Heart right ventricle (tissue), 16 donors: ENCODE measurements around the gene HHIPL2. TPM values are rescaled to one million over a fixed set of nuclear protein-coding genes. Genes with fewer than 3 reads are reported as not detected.

Experiments used
- ATAC-seq, 8 donors: fragments of 200-7000 bp; cut with Tn5 transposase; one replicate each; pipeline ENCODE4 v1.9.1; 2020; ENCODE audit warnings: mild to moderate bottlenecking in 8 of 8, moderate library complexity in 8 of 8, moderate number of reproducible peaks in 1 of 8
- DNase-seq, 2 donors: peaks; one replicate each; pipeline ENCODE4 v3.0.0-alpha.2; 2020
- H3K27ac ChIP-seq, 10 donors: fragments of 200-600 bp; sonication (generic) in 2 of 10; one replicate each; pipeline versions ENCODE4 v1.5.0 to v1.8.0; 2020 to 2022; ENCODE audit warnings: mild to moderate bottlenecking in 3 of 10
- H3K27me3 ChIP-seq, 7 donors: fragments of 200-600 bp; one replicate each; pipeline ENCODE4 v1.8.0; 2021 to 2022; ENCODE audit warnings: mild to moderate bottlenecking in 2 of 7
- H3K36me3 ChIP-seq, 9 donors: fragments of 200-600 bp; sonication (generic) in 1 of 9; one replicate each; pipeline versions ENCODE4 v1.5.0 to v1.8.0; 2020 to 2022; ENCODE audit warnings: mild to moderate bottlenecking in 2 of 9
- H3K4me1 ChIP-seq, 9 donors: fragments of 200-600 bp; sonication (generic) in 1 of 9; one replicate each; pipeline versions ENCODE4 v1.5.0 to v1.8.0; 2020 to 2022; ENCODE audit warnings: mild to moderate bottlenecking in 4 of 9
- H3K4me3 ChIP-seq, 10 donors: fragments of 200-600 bp; sonication (generic) in 2 of 10; one replicate each; pipeline versions ENCODE4 v1.5.0 to v1.8.0; 2020 to 2022; ENCODE audit warnings: mild to moderate bottlenecking in 7 of 10, moderate library complexity in 2 of 10
- H3K9me3 ChIP-seq, 11 donors: fragments of 200-600 bp in 10 of 11; sonication (generic) in 2 of 11; one replicate each; pipeline versions ENCODE4 v1.5.0 to v1.8.0; 2013 to 2022; ENCODE audit warnings: mild to moderate bottlenecking in 2 of 11, control low read depth in 1 of 11, moderate library complexity in 1 of 11
- CTCF ChIP-seq, 9 donors: fragments of 200-600 bp; sonication (generic) in 2 of 9; IDR thresholded peaks; one replicate each; pipeline versions ENCODE4 v1.5.0 to v1.8.0; 2021 to 2022; ENCODE audit warnings: antibody characterized with exemption in 9 of 9, mild to moderate bottlenecking in 5 of 9, moderate library complexity in 1 of 9
- WGBS, 2 donors: extraction: QIAGEN DNeasy Blood & Tissue Kit; methylation state at CpG; one replicate each; pipeline ENCODE4 v1.1.7; 2013; ENCODE audit warnings: inconsistent platforms in 1 of 2; 5-methylcytosine and 5-hydroxymethylcytosine counted together
- intact Hi-C, 10 donors: fragments of 100-400 bp; cut with DNase I; formaldehyde crosslinking; loops; one replicate each; pipeline versions ENCODE4 v1.11.1 to v1.14.2; 2022
- polyA plus RNA-seq, 2 donors: library from polyadenylated mRNA; stranded (reverse); fragments of 200-250 nt; gene quantifications; one replicate each; pipeline ENCODE4 v1.2.3, GENCODE V29; 2013
- total RNA-seq, 10 donors: library from RNA; stranded (reverse); fragmentation: NEBNext Ultra II Directional in 3 of 10; extraction: Animal tissue kit (Norgen Biotek cat#: 25700) in 3 of 10; gene quantifications; one replicate each; pipeline versions ENCODE4 v1.2.1 to v1.2.4, GENCODE V29; 2021 to 2023
- donor health status: Arrhythmogenic right ventricular cardiomyopathy.
- donor health status: ischemic (EF 13 %, LVEDD 7.1; RV severe dilation, severe dysfunction).
- donor health status: healthy with polysubstance abuse.
- donor health status: DM: no; HTN: yes; CAD: no.
- donor health status: DM: no; HTN: no; CAD: no.
- donor health status: ischemic (EF 25% LVEDD 6.9; RV normal size, moderate dysfunction).
- donor health status: ischemic (EF 25% LVEDD 5.7; RV mildly dilated, moderate dysfunction).
- donor health status: healthy.
- donor health status: DM: yes; HTN: yes; CAD: no.
- donor health status: Ischemic cardiomyopathy.
- donor health status: ischemic (EF 35%, LVEDD 5.7; RV mildly dilated, moderate dysfunction).
- donor health status: nonischemic (EF 11% LVEDD 7.7; RV severe dilation, severe dysfunction).
- donor health status: DM: yes; HTN: yes; CAD: no.
- donor health status: PGD.
- donor health status: ischemic (EF 29% LVEDD 5.4; RV normal size, mild dysfunction).
- donor health status: nonischemic (EF 23%, LVEDD 6.1; RV moderate dilation, normal function).

Gene HHIPL2
- total and polyA plus RNA-seq, 12 donors = 0.03 to 0.13 TPM; not detected in 10

- Histone ChIP-seq H3K27me3 (peaks cover 0 to 19% (median 0%) of the 10 kb centered on the region in 7 donors), H3K4me1 (no peaks in the 10 kb centered on the region), H3K4me3 (no peak overlapping the region), H3K36me3 (no peaks in the 10 kb centered on the region), H3K27ac (no peak overlapping the region), H3K9me3 (no peaks in the 10 kb centered on the region)
- intact Hi-C loops = no loop called here
- DNase-seq (no peak), ATAC-seq (no peak)
- TF ChIP-seq CTCF (IDR thresholded peaks at IDR 0.05) = no peak
- WGBS, 2 donors = 70 to 77% methylated on average over 6 of the region's 6 CpGs
Observed at GRCh38 chr1:222530852-222531251, 17.1 kb downstream of the HHIPL2 start.

- no peaks in the 10 kb centered on the region for H3K36me3 ChIP-seq
- H3K27ac ChIP-seq = no peak overlapping the region
- H3K4me1 ChIP-seq = no peaks in the 10 kb centered on the region
- H3K4me3 ChIP-seq = no peak overlapping the region
- no peak for TF ChIP-seq CTCF (IDR thresholded peaks at IDR 0.05)
- no peak for DNase-seq
- no peaks in the 10 kb centered on the region for H3K9me3 ChIP-seq
- ATAC-seq = no peak
- intact Hi-C loops = no loop called here
- 55 to 65% methylated on average over 3 of the region's 3 CpGs for WGBS, 2 donors
- peaks cover 0 to 27% (median 0%) of the 10 kb centered on the region in 7 donors for H3K27me3 ChIP-seq
Observed at GRCh38 chr1:222529916-222530315, 18.0 kb downstream of the HHIPL2 start.

GRCh38 chr1:222529181-222529580, 18.7 kb downstream of the HHIPL2 start:
- no peaks in the 10 kb centered on the region for H3K4me1 ChIP-seq
- H3K9me3 ChIP-seq = no peaks in the 10 kb centered on the region
- H3K27ac ChIP-seq = no peak overlapping the region
- no peaks in the 10 kb centered on the region for H3K36me3 ChIP-seq
- 90% methylated on average over 3 of the region's 3 CpGs for WGBS, 2 donors
- ATAC-seq = no peak
- no peak for DNase-seq
- no peak for TF ChIP-seq CTCF (IDR thresholded peaks at IDR 0.05)
- no peak overlapping the region for H3K4me3 ChIP-seq
- H3K27me3 ChIP-seq = peaks cover 0 to 27% (median 0%) of the 10 kb centered on the region in 7 donors
- intact Hi-C loops = no loop called here

GRCh38 chr1:222525951-222526350, 22.0 kb downstream of the HHIPL2 start:
- Histone ChIP-seq H3K27me3 (peaks cover 0 to 24% (median 0%) of the 10 kb centered on the region in 7 donors), H3K27ac (no peak overlapping the region), H3K4me3 (no peak overlapping the region), H3K36me3 (no peaks in the 10 kb centered on the region), H3K9me3 (peaks cover 0 to 4% (median 0%) of the 10 kb centered on the region in 11 donors), H3K4me1 (no peaks in the 10 kb centered on the region)
- no peak for ATAC-seq
- intact Hi-C loops = no loop called here
- no peak for DNase-seq
- 78 to 82% methylated on average over 2 of the region's 2 CpGs for WGBS, 2 donors
- no peak for TF ChIP-seq CTCF (IDR thresholded peaks at IDR 0.05)
